Ecto neural progenitor cell (in vitro differentiated cells): ENCODE data around the gene BCAP31.

Experiments
- DNase-seq: peaks from one replicate; pipeline ENCODE4 v3.0.0-alpha.2; 2018; ENCODE audit warnings: low spot score

The BCAP31 gene

DNA sequence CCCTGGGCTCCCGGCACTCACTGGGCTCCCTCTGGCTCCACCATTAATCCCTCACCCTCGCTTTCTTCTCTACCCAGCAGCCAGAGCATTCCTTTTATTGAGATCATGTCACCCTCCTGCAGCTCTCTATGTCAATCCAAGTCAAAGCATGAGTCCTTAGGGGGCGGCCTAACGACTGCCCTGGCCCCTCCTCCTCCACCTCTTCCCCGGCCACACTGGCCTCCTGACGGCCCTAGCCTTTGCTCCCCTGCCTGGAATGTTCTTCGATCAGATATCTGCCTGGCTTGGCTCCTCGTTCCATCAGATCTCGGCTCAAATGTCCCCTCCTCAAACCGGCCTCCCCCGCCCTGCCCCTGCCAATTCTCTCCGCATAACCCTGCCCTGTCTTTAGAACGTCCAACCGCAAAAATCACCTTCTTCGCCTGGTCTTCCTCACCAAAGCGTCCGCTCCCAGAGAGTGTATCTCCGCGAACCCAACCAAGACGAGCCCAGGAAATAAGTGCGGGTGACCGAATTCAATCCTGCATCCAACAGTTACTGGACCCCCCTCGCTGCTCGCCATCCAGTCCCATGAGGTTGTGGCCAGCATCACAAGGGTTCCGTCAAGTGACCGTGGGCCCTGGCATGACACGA lies 49.9 kb downstream of the BCAP31 start:
- peak; percentile 49 for DNase-seq

DNA sequence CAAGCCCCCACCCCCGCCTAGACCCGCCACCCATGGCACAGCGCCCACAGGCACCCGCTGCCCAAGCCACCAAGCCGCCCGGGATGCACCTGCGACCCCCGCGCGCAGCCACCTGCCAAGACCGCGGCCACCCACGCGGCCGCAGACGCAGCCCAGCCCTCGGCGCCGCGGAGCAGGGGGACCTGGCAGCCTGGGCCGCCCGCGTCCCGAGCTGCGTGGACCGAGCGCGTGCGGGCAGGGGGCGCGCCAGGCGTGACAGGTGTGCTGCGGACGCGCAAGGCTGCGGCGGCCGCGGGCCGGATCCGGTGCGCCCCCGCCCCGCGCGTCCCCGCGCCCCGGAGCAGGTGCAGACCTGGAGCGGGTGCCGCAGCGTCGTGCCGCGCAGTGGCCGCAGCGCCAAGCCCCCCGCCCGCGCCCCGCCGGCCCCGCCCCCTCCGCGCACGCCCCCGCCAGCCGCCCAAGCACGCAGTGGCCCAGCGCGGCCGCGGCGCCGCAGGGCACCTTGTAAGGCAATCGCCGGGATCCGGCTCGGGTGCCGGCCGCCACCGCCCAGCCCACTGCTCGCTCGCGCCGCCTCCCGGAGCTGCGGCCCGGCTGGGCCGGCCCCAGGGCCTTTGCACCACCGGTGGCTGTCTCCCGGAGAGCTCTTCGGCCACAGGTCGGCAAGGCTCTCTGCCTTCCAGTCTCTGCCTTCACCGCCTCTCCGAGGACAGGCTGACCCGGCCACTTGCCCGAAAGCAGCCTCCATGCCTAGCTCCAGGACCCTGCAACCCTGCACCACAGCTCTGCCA lies 50.6 kb downstream of the BCAP31 start, which contains the start of gene PNCK:
Gene PNCK (minus strand): TSS at position 386 of the 791 bp plus-strand sequence. CDS start 737 bp downstream, outside the sequence.
- peak; percentile 56 for DNase-seq

DNA sequence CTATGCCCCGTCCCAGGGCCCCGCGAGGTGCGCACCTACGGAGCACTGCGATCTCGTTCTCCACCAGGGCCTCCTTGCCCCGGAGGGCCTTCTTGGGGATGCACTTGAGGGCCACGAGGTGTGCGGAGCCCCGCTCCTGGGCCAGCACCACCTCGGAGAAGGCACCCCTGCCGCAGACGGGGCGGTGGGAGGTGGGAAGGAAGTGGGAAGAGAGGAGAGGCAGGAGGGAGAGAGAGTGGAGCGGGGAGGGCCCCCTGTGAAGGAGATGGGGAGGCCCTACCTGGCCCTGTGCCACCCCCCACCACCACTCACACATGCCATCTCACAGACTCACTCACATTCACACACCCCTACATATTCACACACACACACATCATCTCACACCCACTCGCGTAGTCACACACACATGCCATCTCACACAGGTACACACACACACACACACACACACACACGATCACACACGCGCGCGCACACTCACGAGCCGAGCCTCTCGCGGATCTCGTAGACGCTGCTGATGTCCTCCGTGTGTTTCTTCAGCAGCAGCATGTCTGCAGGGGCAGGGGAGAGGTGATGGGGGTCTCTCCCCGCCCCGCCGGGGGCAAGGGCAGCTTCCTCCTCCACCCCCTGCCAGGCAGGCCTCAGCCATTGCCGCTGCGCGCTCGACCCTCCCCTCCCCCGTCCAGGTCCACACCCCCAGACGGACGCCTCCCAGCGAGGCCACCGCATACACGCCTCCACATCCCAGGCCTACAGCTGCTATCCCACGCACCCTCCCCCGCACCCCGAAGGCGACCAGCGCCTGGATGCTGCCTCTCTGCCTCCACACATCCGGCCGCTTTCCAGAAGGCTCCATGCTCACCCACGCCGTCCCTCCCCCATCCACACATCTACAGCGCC lies 51.4 kb downstream of the BCAP31 start:
- peak; percentile 46 for DNase-seq

GRCh38 chrX:153671589-153672530 lies 52.3 kb downstream of the BCAP31 start:
- no peak for DNase-seq

DNA sequence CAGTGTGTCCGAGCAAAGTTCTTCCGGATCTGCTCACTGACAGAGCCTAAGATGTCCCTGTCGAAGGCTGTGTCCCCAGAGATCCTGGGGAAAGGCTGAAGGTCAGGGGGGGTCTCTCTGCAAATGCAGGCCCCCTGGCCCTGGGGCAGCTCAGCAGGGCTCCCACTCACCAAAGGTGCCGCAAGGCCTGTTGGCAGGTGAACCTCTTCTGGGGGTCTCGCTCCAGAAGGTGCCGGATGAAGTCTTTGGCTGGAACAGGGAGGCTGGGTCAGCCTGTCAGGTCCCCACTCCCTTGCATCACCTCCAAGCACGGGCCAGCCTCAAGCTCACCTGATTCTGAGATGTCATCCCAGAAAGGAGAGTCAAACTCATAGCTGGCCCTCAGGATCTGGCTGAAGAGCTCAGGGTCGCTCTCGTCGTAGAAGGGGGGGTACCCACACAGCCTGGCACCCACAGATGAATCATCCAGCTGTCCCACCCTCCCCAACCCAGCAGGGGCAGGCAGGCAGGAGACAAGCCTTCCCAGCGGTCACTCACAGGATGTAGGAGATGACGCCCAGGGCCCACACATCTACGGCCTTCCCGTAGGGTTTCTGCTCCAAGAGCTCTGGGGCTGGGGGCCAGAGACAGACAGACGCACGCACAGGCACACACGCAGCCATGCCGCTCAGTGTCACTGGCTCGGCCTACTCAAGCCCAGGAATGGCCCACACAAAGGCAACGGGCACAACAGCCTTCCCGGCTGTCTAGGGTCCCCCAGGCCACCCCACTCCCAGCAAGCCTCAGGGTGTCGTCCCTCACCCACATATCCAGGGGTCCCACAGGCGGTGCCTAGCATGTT lies 53.2 kb downstream of the BCAP31 start:
- DNase-seq: no peak

- DNase-seq: no peak
These were observed 54.1 kb downstream of the BCAP31 start for GRCh38 chrX:153669901-153670731.

DNA sequence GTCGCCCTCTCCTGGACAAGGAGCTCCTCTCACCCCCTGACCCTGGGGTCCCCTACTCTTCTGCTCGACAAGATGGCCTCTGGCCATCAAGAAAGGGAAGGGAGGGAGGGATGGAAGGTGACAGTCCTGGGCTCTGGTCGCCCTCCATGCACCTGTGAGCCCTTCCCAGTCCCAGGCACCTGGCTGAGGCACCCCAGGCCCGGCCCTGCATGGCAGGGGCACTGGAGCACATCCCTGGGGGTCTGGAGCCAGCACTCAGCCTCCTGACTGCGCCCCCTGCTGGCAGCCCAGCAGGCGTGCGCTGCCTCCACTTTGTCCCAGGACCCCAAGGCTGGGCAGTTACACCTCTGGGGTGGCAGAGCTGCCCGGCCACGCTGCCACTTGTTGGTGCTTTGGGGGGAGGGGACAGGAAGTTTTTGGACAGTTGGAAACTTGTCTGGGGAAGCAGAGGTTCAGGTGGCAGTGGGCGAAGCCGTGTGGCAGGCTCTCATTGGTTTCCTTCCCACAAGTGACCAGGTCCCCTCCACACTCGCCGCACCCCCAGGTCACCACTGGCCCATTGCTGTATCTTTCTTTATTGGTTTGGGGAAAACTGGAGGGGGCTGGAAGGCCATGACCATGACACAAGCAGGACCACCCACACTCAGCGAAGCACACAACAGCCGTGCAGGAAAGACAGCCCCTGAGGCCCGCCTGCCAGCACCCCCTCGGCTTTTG lies 54.9 kb downstream of the BCAP31 start:
- peak; percentile 60 for DNase-seq

GRCh38 chrX:153668423-153669173 lies 55.6 kb downstream of the BCAP31 start:
- DNase-seq: no peak

DNA sequence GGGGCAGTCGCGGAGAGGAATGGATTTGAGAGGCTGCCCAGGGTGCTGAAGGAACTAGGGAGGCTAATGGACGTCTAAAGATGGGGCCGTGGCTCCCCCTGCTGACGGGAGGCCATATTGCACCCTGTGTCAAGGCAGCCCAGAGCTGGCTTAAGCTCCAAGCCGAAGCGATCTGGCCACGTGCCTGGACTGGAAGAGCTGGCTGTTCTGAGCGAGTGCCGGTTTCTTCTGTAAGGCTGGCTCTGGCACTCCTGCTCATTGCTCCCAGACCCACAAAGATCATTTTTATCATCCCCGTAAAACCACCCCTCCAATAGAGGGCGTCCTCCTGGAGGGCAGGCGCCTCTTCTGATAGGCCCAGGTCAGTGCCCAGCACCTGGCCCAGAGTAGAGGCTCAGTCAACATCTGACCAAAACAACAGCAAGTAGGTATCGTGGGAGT lies 56.2 kb downstream of the BCAP31 start:
- DNase-seq: peak; percentile 82

- DNase-seq: no peak
These were observed 56.8 kb downstream of the BCAP31 start for GRCh38 chrX:153667281-153667955.

GRCh38 chrX:153665726-153666306 lies 58.4 kb downstream of the BCAP31 start:
- no peak for DNase-seq

DNA sequence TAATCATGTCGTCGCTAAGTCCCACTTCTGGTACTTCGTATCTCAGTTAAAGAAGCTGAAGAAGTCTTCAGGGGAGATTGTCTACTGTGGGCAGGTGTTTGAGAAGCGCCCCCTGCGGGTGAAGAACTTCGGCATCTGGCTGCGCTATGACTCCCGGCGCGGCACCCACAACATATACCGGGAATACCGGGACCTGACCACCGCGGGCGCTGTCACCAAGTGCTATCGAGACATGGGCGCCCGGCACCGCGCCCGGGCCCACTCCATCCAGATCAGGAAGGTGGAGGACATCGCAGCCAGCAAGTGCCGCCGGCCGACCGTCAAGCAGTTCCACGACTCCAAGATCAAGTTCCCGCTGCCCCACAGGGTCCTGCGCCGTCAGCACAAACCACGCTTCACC lies 61.9 kb downstream of the BCAP31 start:
- DNase-seq: peak; percentile 65

GRCh38 chrX:153659268-153659667 lies 64.9 kb downstream of the BCAP31 start:
- DNase-seq: no peak

DNA sequence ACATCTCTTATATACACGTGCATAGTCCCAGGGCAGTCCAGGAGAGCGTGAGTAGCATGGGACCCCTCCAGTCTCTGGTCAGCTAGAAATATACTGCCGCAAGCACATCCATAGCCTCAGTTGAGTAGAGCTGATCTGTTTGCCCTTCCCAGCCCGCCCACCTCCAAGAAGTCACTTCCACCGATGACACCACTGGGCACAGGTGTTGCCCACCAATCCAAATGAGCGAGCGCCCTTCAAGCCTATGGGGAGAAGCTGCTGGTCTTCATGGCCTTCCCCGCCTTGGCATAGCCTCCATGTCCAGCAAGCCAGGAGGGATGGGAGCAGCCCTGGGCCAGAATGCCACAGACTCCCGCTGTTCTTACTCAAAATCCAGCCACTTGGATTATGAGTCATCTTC lies 67.0 kb downstream of the BCAP31 start:
- no peak for DNase-seq

DNA sequence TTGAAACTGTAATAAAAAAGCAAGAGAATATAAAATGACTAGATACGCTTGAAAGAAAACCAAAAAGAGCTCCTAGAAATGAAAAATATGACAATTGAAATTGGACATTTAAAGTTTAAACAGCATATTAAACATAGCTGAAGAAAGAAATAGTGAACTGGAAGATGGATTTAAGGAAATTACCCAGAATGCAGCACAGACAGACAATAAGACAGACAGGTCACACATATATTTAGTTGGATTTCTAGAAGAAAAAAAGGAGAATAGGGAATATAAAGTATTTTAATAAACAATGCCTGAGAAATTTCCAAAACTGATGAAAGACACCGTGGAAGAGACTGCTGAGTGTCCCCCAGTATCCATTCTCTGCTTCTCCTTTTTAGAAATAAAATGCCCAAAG lies 70.6 kb downstream of the BCAP31 start:
- DNase-seq: no peak

- no peak for DNase-seq
These were observed 72.6 kb downstream of the BCAP31 start for GRCh38 chrX:153651540-153652079.

- DNase-seq: no peak
These were observed 73.2 kb downstream of the BCAP31 start for GRCh38 chrX:153650959-153651358.
